Adrenal gland (tissue), 5 donors: ENCODE results near the gene ADGRA1.

ENCODE experiments used
- POLR2A ChIP-seq, 2 donors: fragments of 450-650 bp; IDR thresholded peaks; one replicate each; pipeline ENCODE4 v1.6.1; 2017; ENCODE audit warnings: antibody characterized with exemption in 2 of 2, mild to moderate bottlenecking in 2 of 2, moderate library complexity in 1 of 2
- TF ChIP-seq, protein P1 (sequence below), 6 experiments: fragments of 450-650 bp in 4 of 6; fragments of 200-600 bp in 2 of 6; sonication (generic) in 1 of 6; IDR thresholded peaks; 1 replicate in 5 of 6; 2 replicates in 1 of 6; pipeline versions ENCODE4 v1.5.1 to v1.8.0; 2016 to 2021; ENCODE audit warnings: antibody characterized with exemption in 6 of 6, mild to moderate bottlenecking in 2 of 6, moderate library complexity in 1 of 6
- donor health status: DM: no; HTN: no; CAD: no.

DNA sequence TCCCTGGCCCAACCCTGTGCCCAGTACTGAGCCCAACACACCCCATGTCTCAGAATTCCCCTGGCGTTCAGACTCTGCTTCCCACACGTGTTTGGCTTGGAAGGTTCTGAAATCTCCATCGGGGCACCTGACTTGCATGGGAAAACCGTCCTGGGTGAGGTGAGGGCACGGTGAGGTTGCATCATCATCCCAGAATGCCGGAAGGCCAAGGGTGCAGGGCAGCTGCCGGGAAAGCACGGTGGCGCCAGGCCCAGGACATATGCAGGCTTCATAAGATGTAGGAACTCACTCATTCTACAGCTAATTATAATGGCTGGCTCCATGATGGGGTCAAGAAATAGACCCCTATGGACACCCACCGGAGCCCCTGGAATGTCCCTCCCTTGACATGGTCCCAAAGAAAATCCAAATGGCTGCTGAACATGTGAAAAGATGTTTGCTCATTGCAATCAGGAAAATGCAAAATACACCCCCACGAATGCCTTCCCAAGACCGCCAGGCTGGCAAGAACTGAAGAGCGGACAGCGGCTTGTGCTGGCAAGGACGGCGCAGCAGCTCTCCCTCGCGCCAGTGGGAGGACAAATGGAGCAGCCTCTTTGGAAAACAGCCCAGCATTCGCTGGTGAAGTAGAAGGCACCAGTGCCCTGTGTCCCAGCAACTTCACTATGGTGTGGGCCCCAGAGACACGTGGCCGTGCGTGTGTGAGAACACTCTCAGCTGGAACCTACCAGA lies 74.6 kb downstream of the ADGRA1 start:
- TF ChIP-seq, protein P1, sequence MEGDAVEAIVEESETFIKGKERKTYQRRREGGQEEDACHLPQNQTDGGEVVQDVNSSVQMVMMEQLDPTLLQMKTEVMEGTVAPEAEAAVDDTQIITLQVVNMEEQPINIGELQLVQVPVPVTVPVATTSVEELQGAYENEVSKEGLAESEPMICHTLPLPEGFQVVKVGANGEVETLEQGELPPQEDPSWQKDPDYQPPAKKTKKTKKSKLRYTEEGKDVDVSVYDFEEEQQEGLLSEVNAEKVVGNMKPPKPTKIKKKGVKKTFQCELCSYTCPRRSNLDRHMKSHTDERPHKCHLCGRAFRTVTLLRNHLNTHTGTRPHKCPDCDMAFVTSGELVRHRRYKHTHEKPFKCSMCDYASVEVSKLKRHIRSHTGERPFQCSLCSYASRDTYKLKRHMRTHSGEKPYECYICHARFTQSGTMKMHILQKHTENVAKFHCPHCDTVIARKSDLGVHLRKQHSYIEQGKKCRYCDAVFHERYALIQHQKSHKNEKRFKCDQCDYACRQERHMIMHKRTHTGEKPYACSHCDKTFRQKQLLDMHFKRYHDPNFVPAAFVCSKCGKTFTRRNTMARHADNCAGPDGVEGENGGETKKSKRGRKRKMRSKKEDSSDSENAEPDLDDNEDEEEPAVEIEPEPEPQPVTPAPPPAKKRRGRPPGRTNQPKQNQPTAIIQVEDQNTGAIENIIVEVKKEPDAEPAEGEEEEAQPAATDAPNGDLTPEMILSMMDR (IDR thresholded peaks at IDR 0.05), result no peak
- TF ChIP-seq POLR2A (IDR thresholded peaks at IDR 0.05), result peak in 1 of 2 donors; percentile 23
